Upper lobe of left lung (tissue), 4 donors: Measurements from ENCODE around the gene RASA3.

Experiments
- CTCF ChIP-seq, 6 experiments: fragments of 450-650 bp in 4 of 6; fragments of 200-600 bp in 2 of 6; sonication (generic) in 2 of 6; IDR thresholded peaks; one replicate each; pipeline ENCODE4 v1.5.1; 2016 to 2019; ENCODE audit warnings: antibody characterized with exemption in 6 of 6
- EP300 ChIP-seq, 4 donors: sonication (generic); formaldehyde crosslinking; IDR thresholded peaks; one replicate each; pipeline ENCODE4 v1.5.1; 2017; ENCODE audit warnings: antibody characterized with exemption in 4 of 4, control low read depth in 2 of 4

- TF ChIP-seq CTCF (IDR thresholded peaks at IDR 0.05): no peak
- TF ChIP-seq EP300 (IDR thresholded peaks at IDR 0.05): no peak
Observed at GRCh38 chr13:114062341-114062740, 70.1 kb downstream of the RASA3 start.
